GM12878 (cell line): ENCODE results near the gene ACE. TPM values are rescaled to one million over a fixed set of nuclear protein-coding genes. Genes with fewer than 3 reads are reported as not detected.

Experiments used
- ATAC-seq: fragments of 200-7000 bp; cut with Tn5 transposase; 3 replicates; pipeline ENCODE4 v1.9.1; 2020; ENCODE audit warnings: mild to moderate bottlenecking, moderate library complexity
- BruUV-seq: library from RNA; stranded (reverse); fragments of 400-500 nt; replicated peaks from 2 replicates; lab custom pipeline; 2021; lab: Mats Ljungman, UMichigan
- CTCF ChIA-PET: fragments of 300-600 bp; sonication (Branson Sonifier 250); formaldehyde crosslinking; extraction: SDS; loops from one replicate; lab custom pipeline; 2021; ENCODE audit warnings: inconsistent platforms; lab: Yijun Ruan, JAX
- POLR2A ChIA-PET: fragments of 350-600 bp; formaldehyde crosslinking; extraction: SDS; loops from one replicate; lab custom pipeline; 2021; ENCODE audit warnings: inconsistent platforms; lab: Charles Lee
- RAD21 ChIA-PET: fragments of 300-600 bp; sonication (Branson Sonifier 250); formaldehyde crosslinking; loops from one replicate; lab custom pipeline; 2023; ENCODE audit warnings: antibody characterized with exemption; ENCODE audit not compliant: unreplicated experiment; lab: Charles Lee
- SMC1A ChIA-PET: fragments of 300-600 bp; sonication (Branson Sonifier 250); formaldehyde crosslinking; loops from one replicate; lab custom pipeline; 2023; ENCODE audit not compliant: unreplicated experiment, uncharacterized antibody; lab: Charles Lee
- DNase-seq: peaks from one replicate; pipeline ENCODE4 v3.0.0-alpha.2; 2011; ENCODE audit warnings: low read depth, low spot score
- FAIRE-seq: peaks from 3 replicates; lab custom pipeline; 2011; peaks lifted over from hg19 to GRCh38; lab: Jason Lieb, UNC
- H2AFZ ChIP-seq: 2 replicates; pipeline ENCODE4 v1.6.0; 2011; ENCODE audit warnings: low read depth, low read length, control low read depth; ENCODE audit not compliant: control insufficient read depth
- H3K27ac ChIP-seq: 2 replicates; pipeline ENCODE4 v1.5.1; 2011; ENCODE audit warnings: control low read depth; ENCODE audit not compliant: control insufficient read depth, insufficient read depth
- H3K27me3 ChIP-seq, 2 experiments: replicated peaks in 1 of 2; 2 replicates each; pipeline versions ENCODE4 v1.6.0 to v1.6.1; 2011; ENCODE audit warnings: low read length in 1 of 2; ENCODE audit not compliant: control insufficient read depth in 2 of 2, insufficient read depth in 2 of 2
- H3K36me3 ChIP-seq, 2 experiments: 2 replicates each; pipeline ENCODE4 v1.5.1; 2011; ENCODE audit warnings: low read length in 1 of 2; ENCODE audit not compliant: control insufficient read depth in 2 of 2, insufficient read depth in 2 of 2
- H3K4me1 ChIP-seq: 2 replicates; pipeline ENCODE4 v1.6.1; 2011; ENCODE audit warnings: mild to moderate bottlenecking, low read length, moderate library complexity, mixed read lengths; ENCODE audit not compliant: control insufficient read depth, insufficient read depth
- H3K4me2 ChIP-seq: 2 replicates; pipeline ENCODE4 v1.6.0; 2011; ENCODE audit warnings: control low read depth; ENCODE audit not compliant: control insufficient read depth, insufficient read depth
- H3K4me3 ChIP-seq: fragments of 200-600 bp; sonication (generic); 2 replicates; pipeline ENCODE4 v1.5.1; 2016
- H3K79me2 ChIP-seq: 2 replicates; pipeline ENCODE4 v1.6.0; 2011; ENCODE audit warnings: low read length; ENCODE audit not compliant: control insufficient read depth, insufficient read depth
- H3K9ac ChIP-seq: 2 replicates; pipeline ENCODE4 v1.8.0; 2011; ENCODE audit warnings: low read length, control low read depth, mixed read lengths; ENCODE audit not compliant: control insufficient read depth, insufficient read depth
- H3K9me3 ChIP-seq: replicated peaks from 3 replicates; pipeline ENCODE4 v1.5.1; 2011; ENCODE audit warnings: mild to moderate bottlenecking, low read length; ENCODE audit not compliant: control insufficient read depth, insufficient read depth
- H4K20me1 ChIP-seq: 2 replicates; pipeline ENCODE4 v1.6.0; 2011; ENCODE audit not compliant: control insufficient read depth, insufficient read depth
- BHLHE40 ChIP-seq, 2 experiments: fragments of 450-650 bp in 1 of 2; IDR thresholded peaks; 2 replicates each; pipeline ENCODE4 v1.6.1; 2011 to 2017; ENCODE audit warnings: low read depth in 2 of 2, borderline replicate concordance in 1 of 2, improper control_type of control experiment in 1 of 2, low read length in 1 of 2, mild to moderate bottlenecking in 1 of 2
- ELK1 ChIP-seq: IDR thresholded peaks from 2 replicates; pipeline ENCODE4 v1.6.1; 2012; ENCODE audit warnings: low read depth, low read length, improper control_type of control experiment
- GATAD2B ChIP-seq: fragments of 450-650 bp; conservative IDR thresholded peaks from 2 replicates; pipeline ENCODE4 v1.6.1; 2017; ENCODE audit warnings: low read depth, mild to moderate bottlenecking, moderate library complexity
- MYB ChIP-seq: fragments of 150-350 bp; IDR thresholded peaks from 2 replicates; pipeline ENCODE4 v1.6.1; 2014; ENCODE audit warnings: mild to moderate bottlenecking, low read depth, low read length, borderline replicate concordance
- ZNF592 ChIP-seq: fragments of 450-650 bp; IDR thresholded peaks from 2 replicates; pipeline ENCODE4 v1.6.1; 2017; ENCODE audit warnings: mild to moderate bottlenecking, moderate library complexity
- WGBS: methylation state at CpG from one replicate; pipeline ENCODE4 v1.1.6; 2016; ENCODE audit warnings: low lambda C conversion rate; ENCODE audit not compliant: insufficient replicate concordance, insufficient coverage; ENCODE audit errors: missing lambda C conversion rate; 5-methylcytosine and 5-hydroxymethylcytosine counted together
- in situ Hi-C: fragments of 300-500 bp; cut with MboI; formaldehyde crosslinking; loops from 9 replicates; pipeline ENCODE4 v1.14.3; 2018; ENCODE audit warnings: mixed read lengths
- intact Hi-C: fragments of 100-400 bp; cut with micrococcal nuclease; formaldehyde crosslinking; loops from one replicate; pipeline ENCODE4 v1.14.2; 2022; ENCODE audit not compliant: unreplicated experiment
- polyA plus RNA-seq, 11 experiments: library from polyadenylated mRNA; depleted of rRNA in 4 of 11; unstranded in 6 of 11; stranded (reverse) in 5 of 11; fragments of >200 nt; fragmentation: Nextera tagmentation in 4 of 11; fragmentation: Illumina TruSeq in 1 of 11; extraction: Ambion mirVana in 4 of 11; extraction: Trizol in 1 of 11; gene quantifications; 1 replicate in 1 of 11; 2 replicates in 10 of 11; pipeline versions ENCODE4 v1.2.1 to v1.2.3, GENCODE V29; 2011 to 2016; ENCODE audit warnings: inconsistent platforms in 2 of 11, missing spikeins in 2 of 11, low read depth in 1 of 11
- total RNA-seq, 4 experiments: library from RNA; depleted of rRNA in 3 of 4; stranded (reverse); fragments of >200 nt in 3 of 4; fragmentation: Illumina TruSeq in 1 of 4; extraction: Trizol in 1 of 4; gene quantifications; 2 replicates each; pipeline versions ENCODE4 v1.2.1 to v1.2.3, GENCODE V29; 2013 to 2021
- TF ChIP-seq, protein P1 (sequence below): fragments of 450-650 bp; IDR thresholded peaks from 2 replicates; pipeline ENCODE4 v1.6.1; 2017; ENCODE audit warnings: antibody characterized with exemption, mild to moderate bottlenecking, moderate library complexity

Gene ACE
- total and polyA plus RNA-seq, 10 of the 15 experiments (the other 5 are each of a cell fraction or from before 2014, with no cell fraction given), result 0.46 TPM; not detected in 9

GRCh38 chr17:63543822-63544420 is 67.1 kb downstream of the ACE start (continued):
- TF ChIP-seq, protein P1, sequence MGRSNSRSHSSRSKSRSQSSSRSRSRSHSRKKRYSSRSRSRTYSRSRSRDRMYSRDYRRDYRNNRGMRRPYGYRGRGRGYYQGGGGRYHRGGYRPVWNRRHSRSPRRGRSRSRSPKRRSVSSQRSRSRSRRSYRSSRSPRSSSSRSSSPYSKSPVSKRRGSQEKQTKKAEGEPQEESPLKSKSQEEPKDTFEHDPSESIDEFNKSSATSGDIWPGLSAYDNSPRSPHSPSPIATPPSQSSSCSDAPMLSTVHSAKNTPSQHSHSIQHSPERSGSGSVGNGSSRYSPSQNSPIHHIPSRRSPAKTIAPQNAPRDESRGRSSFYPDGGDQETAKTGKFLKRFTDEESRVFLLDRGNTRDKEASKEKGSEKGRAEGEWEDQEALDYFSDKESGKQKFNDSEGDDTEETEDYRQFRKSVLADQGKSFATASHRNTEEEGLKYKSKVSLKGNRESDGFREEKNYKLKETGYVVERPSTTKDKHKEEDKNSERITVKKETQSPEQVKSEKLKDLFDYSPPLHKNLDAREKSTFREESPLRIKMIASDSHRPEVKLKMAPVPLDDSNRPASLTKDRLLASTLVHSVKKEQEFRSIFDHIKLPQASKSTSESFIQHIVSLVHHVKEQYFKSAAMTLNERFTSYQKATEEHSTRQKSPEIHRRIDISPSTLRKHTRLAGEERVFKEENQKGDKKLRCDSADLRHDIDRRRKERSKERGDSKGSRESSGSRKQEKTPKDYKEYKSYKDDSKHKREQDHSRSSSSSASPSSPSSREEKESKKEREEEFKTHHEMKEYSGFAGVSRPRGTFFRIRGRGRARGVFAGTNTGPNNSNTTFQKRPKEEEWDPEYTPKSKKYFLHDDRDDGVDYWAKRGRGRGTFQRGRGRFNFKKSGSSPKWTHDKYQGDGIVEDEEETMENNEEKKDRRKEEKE, result no peak

DNA sequence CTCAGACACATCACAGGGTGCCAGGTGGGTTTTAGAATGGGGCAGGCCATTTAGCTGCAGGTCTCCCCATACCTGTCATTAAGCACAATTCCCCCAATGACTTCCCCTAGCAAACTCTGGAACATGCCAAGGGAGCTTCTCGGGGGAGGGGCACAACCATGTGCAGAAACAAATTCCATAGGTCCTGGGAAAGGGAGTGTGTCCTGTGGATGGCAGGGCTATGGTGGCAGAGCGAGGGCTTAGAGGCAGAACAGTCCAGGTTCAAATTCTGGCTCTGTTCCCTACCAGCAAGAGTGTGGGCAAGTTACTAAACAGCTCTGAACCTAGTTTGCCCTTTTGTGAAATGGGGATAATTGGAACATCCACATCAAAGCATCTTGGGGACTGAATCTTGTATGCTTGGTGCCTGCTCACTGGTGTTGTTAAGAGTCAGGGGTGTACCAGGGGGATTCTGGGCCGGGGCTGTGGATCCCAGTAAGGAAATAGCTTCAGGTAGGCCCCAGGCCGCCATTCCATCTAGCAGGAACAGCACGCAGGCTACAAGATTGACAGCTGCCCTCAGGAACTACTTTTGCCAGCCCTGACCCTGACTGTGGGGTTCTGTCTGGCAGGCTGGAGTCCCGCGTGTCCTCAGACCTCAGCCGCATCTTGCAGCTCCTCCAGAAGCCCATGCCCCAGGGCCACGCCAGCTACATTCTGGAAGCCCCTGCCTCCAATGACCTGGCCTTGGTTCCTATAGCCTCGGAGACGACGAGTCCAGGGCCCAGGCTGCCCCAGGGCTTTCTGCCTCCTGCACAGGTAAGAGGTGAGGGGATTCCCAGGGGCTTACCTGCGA is 67.8 kb downstream of the ACE start:
- no peak overlapping the region for H3K9ac ChIP-seq
- CTCF ChIA-PET, result interaction anchor here (0.6 to 1.6 kb wide), 3 partner anchors 16 to 67 kb away, joined by 3 to 8 read pairs (median 3); no protein-coding TSS in a partner anchor
- intact Hi-C loops (no loop called here), in situ Hi-C loops (no loop called here)
- H3K36me3 ChIP-seq, result no peaks in the 10 kb centered on the region
- H3K9me3 ChIP-seq, result no peaks in the 10 kb centered on the region
- RAD21 ChIA-PET, result no interaction called here
- H4K20me1 ChIP-seq, result no peaks in the 10 kb centered on the region
- no peak for DNase-seq
- H3K27me3 ChIP-seq, result no peaks in the 10 kb centered on the region
- FAIRE-seq, result no peak
- no TSS peak for BruUV-seq
- H3K4me3 ChIP-seq, result no peak overlapping the region
- TF ChIP-seq BHLHE40 (IDR thresholded peaks at IDR 0.05; ENCODE audit: borderline replicate concordance in 1 of 2, low read depth in 2 of 2, low read length in 1 of 2) (no peak), MYB (no peak), ZNF592 (no peak), GATAD2B (no peak), ELK1 (no peak)
- no peak overlapping the region for H2AFZ ChIP-seq
- H3K79me2 ChIP-seq, result peaks cover 4% of the 10 kb centered on the region
- no peak for ATAC-seq
- peaks cover 7% of the 10 kb centered on the region for H3K4me1 ChIP-seq
- POLR2A ChIA-PET, result interaction anchor here (1.3 kb wide), 1 partner anchor 10 kb away, joined by 3 read pairs; no protein-coding TSS in a partner anchor
- WGBS, result 45% methylated on average over 12 of the region's 13 CpGs
- H3K27ac ChIP-seq, result no peak overlapping the region
- H3K4me2 ChIP-seq, result no peak overlapping the region
- SMC1A ChIA-PET, result no interaction called here
